GM12891 (cell line): ENCODE results near the gene VSIG2.

Source experiments
- POLR2A ChIP-seq: IDR thresholded peaks from 2 replicates; pipeline ENCODE4 v1.6.1; 2011; ENCODE audit warnings: low read depth, low read length, control low read depth
- POLR2AphosphoS5 ChIP-seq: IDR thresholded peaks from 2 replicates; pipeline ENCODE4 v1.6.1; 2011; ENCODE audit warnings: low read depth, low read length, control low read depth
- POU2F2 ChIP-seq: IDR thresholded peaks from 2 replicates; pipeline ENCODE4 v1.6.1; 2011; ENCODE audit warnings: low read depth, mild to moderate bottlenecking, control low read depth, low read length, moderate library complexity
- SPI1 ChIP-seq: IDR thresholded peaks from 2 replicates; pipeline ENCODE4 v1.6.1; 2011; ENCODE audit warnings: low read depth, low read length, control low read depth
- TAF1 ChIP-seq: IDR thresholded peaks from 2 replicates; pipeline ENCODE4 v1.6.1; 2011; ENCODE audit warnings: low read depth, low read length, control low read depth

GRCh38 chr11:124716591-124716990 is 35.5 kb downstream of the VSIG2 start:
- TF ChIP-seq POLR2A (no peak), POLR2AphosphoS5 (no peak), TAF1 (no peak), SPI1 (no peak), POU2F2 (no peak)
